HG03442 (cell line): ENCODE data around the gene ADARB1.

Experiments
- ATAC-seq: cut with Tn5 transposase; IDR thresholded peaks from one replicate; pipeline ENCODE4 v1.9.1; 2021; ENCODE audit warnings: mild to moderate bottlenecking, moderate library complexity; ENCODE audit not compliant: unreplicated experiment

ADARB1 gene

DNA sequence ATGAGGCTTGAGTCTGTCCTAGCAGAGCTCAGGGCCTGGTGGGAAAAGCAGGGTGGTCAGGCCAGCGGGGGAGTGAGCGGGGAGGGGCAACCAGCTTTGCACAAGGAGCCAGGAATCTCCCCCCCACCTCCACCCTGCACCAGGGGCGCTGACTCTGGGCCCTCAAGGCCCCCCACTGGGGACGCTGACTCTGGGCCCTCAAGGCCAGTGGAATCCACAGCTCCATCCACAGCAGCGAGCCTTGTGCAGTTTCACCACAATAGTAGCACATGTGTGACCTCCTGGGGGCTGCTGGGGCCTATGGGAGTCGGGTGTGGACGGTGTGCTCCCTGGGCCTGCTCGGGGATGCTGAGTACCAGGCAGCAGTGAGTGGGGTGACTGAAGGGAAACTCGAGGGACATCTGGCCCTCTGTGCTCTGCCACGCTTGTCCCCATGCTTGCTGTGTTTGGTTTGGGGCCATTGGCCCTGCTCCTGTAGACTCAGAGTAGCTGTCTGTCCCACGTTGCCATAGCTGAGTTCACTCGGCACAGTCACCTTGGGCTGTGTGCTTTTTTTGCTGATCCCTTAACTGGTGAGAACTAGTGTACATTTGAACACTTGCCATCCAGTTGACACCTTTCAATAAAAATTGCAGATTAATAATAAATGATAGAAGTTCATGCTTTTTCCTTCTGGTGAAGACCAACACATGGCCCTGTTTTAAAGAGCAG lies 89.2 kb downstream of the ADARB1 start:
- ATAC-seq = no peak

DNA sequence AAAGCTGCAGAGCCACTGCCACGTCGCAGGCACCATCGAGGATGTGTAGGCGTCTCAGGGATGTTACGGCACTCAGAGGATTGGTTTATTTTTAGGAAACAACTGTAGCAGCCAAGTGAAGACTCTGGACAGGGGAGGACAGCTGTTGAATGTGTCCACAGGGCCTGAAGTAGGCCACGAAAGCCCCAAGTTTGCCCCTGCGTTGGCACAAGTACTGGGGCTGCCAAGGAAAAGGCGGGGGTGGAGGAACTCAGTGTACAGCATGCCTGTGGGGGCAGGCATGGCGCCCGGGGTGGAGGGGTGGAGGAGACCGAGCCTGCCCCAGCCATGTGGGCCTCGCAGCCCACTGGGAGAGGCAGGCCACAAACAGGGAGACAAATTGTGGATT lies 89.7 kb downstream of the ADARB1 start:
- no peak for ATAC-seq

DNA sequence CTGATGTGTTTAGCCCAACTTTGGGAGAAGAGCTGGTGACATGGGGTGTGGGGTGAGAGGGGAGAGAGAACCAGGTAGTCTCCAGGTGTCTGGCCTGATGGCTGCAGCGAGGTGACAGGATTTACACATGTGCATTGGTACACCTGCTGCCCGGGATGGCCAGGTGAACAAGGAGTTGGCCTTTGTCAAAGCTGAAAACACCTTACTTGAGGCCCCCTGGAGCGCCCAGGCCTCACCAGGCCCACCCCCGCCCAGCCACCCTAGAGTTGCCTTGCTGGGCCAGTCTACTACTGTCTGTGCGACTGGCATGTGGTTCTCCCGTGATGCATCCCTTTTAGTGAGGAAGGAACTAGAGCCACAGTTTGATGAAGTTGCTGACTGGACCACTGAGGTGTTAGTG lies 90.5 kb downstream of the ADARB1 start:
- no peak for ATAC-seq

DNA sequence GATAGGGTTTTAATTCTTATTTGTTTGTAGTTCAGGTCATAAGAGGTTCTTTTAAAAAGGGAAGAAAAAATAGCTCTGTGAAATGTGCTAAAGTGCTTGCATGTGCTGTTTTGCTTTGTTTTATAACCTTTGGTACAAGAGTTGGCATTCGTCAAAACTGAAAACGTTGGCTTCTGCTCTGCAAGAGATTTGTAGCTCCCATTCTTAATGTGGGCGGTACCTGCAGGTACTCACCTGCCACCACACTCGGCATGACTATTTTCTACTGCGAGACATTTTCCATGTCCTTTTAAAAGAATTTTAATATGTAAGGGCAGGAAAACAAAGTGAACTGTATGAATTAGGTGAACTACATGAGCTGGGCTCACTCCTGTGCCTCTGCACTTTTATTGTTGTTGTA lies 92.6 kb downstream of the ADARB1 start:
- ATAC-seq = no peak

DNA sequence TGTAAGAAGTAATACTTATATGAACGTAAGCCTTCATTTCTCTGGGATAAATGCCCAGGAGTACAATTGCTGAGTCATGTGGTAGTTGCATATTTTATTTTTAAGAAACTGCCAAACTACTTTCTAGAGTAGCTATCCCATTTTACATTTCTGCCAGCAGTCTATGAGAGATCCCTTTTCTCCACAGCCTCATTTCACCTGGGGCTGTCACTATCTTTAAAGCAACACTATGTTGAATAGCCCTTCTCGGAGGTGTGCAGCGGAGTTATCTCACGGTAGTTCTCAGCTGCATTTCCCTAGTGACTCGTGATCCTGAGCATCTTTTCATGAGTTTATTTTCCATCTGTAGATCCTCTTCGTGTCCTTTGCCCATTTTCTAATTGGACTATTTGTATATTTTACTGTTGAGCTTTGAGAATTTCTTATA lies 93.4 kb downstream of the ADARB1 start:
- ATAC-seq = no peak

DNA sequence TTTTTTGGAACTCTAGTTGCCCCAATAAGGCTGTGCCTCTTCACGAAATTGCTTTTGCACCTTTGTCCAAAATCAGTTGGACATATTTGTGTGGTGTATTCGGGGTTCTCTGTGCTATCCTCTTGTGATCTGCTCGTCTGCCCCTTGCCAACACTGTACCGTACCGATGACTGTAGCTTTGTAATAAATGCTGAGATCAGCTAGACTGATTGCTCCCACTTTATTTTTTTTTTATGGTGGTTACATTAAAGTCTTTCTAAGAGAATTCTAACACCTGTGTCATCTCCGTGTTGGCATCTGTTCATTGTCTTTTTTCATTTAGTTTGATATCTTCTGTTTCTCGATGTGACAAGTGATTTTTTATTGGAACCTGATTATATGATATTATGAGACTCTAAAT lies 94.1 kb downstream of the ADARB1 start:
- ATAC-seq = no peak

DNA sequence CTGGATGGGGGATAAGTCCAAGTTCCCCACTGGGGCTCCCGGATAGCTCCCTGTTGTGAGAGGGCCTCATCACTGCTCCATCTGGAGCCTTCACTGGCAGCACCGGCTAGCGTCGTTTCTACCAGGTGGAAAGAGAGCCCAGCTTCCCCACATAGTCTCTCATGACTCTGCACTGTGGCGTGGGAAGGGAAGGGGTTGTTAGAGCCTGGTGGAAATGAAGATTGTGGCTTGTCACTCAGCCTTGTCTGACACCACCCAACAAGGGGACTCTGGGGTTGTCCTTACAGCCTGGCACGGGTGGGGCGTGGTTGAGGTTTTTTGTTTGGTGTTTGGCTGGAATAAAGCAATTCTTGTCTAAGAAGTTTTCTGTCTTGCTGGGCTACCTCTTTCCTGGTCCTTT lies 94.6 kb downstream of the ADARB1 start:
- no peak for ATAC-seq

DNA sequence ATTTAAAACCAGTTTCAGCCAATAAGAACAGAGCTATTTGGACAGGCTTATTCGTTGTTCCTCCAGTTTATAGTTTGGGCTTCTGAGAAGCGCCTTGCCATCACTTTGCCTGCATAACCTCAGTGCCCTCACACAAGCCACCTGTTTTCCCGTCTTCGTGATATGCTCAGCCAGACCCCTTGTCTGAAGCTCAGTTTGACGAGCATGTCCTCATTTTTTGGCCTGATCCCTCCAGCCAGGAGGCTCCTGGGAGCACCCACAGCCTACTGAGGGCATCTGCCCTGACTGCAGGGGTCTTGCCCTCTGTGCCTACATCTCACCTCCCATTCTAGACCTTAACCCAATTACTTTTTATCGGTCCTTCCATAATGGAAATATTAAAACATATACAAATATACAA lies 95.3 kb downstream of the ADARB1 start:
- ATAC-seq = no peak

DNA sequence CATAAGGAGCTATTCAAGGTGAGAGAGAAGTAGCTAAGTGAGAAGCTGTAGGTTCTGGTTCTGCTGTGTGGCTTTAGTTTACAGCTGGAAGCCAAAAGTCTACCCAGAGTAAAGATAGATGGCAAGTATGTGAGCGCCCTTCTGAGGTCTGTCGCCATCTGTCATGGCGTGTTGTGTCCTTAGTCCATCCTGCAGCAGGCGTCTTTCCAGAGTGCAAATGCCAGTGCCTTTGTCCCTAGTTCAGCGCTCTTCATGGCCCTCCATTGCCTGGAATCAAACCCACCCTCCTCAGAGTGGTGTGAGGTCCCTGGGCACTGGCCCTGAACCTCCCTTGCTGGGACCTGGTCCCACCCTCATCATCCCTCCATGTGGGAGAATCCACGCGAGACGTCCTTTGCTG lies 96.6 kb downstream of the ADARB1 start:
- ATAC-seq = no peak

DNA sequence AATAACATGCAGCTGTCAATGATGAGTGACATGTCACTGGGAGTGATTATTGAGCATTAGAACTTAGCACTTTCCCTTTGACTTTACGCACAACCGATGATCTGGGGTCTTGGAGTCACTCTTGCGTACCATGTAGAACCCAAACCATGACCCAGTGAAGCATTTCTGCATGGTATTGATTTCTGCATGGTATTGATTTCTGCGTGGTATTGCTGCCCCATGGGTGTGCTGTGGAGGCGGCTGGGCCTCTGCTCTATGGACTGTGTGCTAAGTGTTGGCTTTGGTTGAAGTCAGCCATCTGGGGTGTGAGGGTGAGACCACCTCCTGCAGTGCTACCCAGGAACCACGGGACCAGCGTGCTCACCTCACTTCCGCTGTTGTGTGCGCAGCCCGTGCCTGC lies 98.0 kb downstream of the ADARB1 start:
- no peak for ATAC-seq

DNA sequence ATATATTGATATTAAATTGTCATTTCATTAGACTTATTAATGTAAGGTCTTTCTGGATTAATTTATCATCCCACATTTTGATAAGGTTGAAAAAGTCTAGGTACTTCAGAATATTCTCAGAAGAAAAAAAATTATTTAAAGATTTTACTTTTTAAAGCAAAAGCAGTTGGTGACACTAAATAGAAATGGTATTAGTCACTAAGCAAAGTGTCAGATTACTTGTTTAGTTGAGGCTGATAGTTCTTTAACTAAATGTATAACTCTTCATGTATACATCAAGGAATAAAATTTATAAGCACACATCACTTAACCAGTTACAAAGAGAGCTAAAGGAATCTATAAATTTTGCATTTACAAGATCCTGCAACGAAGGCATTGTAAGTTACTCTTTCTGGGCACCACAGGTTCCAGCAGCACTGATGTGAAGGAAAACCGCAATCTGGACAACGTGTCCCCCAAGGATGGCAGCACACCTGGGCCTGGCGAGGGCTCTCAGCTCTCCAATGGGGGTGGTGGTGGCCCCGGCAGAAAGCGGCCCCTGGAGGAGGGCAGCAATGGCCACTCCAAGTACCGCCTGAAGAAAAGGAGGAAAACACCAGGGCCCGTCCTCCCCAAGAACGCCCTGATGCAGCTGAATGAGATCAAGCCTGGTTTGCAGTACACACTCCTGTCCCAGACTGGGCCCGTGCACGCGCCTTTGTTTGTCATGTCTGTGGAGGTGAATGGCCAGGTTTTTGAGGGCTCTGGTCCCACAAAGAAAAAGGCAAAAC lies 101.1 kb downstream of the ADARB1 start:
- ATAC-seq = no peak

DNA sequence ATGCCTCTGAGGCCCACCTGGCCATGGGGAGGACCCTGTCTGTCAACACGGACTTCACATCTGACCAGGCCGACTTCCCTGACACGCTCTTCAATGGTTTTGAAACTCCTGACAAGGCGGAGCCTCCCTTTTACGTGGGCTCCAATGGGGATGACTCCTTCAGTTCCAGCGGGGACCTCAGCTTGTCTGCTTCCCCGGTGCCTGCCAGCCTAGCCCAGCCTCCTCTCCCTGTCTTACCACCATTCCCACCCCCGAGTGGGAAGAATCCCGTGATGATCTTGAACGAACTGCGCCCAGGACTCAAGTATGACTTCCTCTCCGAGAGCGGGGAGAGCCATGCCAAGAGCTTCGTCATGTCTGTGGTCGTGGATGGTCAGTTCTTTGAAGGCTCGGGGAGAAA lies 101.8 kb downstream of the ADARB1 start:
- ATAC-seq = no peak

DNA sequence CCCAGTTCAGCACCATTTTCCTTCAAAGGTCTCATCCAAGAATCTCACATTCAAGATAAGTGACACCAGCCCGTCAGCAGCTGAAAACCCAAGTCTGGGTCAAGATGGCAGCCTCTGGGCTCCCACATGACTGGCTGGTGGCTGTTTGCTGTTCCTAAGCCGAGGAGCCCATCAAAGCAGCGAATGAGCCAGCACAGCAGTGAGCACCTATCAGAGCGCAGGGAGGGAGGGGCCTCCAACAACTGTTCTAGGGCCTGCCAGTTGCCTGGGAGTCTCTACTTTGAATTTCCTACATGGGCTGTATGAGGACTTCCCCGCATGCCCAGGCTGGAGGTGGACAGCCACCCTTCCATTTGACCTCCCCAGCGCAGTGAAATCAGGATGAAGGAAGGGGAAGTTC lies 102.7 kb downstream of the ADARB1 start:
- ATAC-seq = no peak

DNA sequence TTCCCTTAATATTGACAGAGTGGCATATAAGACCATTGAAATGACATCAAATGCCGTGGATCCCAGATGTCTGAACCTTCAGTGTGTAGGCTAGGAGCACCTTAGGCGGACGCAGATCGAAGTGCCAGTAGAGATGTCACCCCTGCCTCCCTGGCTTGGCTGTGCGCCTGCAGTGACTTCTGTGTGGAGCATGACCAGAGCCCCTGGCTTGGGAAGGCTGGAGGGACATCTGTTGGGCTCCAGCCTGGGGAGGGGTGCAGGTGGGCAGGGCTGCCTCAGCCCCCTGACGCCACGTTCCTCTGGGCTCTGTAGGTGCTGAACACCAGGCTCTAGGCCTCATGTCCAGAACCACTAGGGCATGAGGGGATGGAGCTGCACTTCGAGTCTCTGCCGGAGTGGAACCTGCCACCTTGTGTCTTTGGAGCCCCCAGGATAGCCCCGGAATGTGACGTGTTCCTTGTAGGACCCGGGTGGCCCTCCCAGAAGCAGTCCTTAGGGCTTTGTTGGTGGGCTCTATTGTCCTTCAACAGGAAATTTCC lies 103.8 kb downstream of the ADARB1 start:
- ATAC-seq = no peak

DNA sequence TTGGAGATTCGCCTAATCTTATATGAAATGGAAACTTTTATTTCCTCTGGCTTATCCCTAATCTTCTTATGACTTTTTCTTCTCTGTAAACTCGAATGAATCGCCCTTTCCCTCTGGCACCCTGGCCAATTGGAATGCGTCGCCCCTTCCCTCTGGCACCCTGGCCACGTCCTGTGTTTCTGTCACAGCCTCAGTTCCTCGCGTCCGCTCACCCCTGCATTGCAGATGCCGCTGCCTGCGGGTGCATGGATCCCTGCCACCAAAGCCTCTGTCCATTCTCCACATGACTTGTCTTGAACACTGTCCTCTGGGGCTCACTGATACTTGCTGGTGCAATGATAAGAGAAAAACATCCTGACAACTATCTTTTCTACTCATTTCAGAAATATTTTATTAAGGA lies 104.6 kb downstream of the ADARB1 start:
- no peak for ATAC-seq

DNA sequence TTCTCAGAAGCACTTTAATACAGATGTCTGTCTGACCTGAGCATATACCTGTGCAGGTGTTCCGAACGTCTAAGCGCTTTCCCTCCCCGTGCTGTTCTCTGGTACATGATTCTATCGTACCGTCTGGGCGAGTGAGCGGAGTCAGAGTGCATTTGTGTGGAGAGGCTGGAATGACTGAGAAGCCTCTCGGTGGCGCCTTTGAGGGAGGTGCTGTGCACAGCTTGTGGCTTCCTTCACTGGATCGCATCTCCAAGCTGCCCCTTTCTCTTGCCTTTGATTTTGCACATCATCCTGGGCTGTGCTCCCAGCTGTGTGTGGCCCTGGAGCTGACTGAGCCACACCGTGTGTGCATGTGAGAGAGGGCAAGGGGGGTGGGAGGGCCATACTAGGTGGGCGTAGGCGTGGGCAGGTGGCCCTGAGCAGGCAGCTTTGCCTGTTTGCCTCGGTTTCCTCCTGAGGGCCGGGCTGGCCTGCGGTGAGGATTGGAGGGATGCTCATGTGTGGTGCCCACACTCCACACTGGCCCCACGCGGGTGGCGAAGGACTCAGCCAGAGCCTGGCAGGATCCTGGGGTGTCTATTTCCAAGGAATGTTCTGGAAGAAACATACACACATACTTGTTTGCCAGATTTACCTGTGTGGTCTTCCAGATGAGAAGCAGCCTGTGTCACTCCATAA lies 105.3 kb downstream of the ADARB1 start:
- ATAC-seq = no peak

DNA sequence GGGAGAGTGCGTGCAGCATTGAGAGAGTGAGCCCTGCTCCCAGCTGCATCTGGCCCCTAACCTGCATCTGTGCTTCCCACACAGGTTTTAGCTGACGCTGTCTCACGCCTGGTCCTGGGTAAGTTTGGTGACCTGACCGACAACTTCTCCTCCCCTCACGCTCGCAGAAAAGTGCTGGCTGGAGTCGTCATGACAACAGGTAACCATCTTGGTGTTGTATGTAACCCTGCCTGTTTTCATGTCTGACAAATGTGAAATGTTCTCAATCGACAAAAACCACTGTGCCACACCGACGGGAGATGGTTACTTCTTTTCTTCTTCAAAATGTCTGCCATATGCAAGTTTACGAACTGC lies 105.8 kb downstream of the ADARB1 start:
- no peak for ATAC-seq

DNA sequence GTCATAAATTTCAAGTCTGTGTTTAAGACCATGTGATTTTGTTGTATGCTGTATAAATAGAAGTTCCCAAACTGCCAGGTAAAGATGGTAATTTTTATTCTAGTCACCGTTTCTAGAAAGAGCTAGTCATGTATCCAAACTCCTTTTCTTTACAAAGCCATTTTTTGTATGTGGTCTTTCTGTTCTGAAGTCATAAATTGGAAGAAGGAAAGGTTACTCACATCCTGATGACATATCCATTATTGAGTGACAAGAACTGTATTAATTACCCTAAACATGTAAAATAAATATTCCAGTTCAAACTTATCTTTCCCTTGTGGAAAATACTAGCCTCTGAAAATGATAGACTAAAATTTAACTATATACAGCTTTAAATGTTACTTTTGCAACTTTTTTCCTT lies 108.6 kb downstream of the ADARB1 start:
- no peak for ATAC-seq

DNA sequence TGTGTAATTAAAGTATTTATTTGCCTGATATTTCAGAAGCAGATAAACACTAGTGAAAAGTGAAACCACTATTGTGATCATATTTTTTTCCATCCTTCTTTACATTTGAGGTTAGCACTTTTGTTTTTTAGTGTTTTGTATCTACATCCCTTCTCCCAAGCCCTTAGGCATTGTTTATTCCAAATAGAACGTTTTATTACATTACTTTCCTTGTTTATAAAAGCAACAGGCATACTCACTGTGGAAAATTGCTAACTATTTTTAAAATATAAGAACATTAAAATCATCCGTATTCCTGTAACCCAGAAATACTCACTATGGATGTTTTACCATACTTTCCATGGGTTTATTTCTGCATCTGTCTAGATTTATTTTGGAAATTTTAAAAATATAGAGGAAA lies 109.5 kb downstream of the ADARB1 start:
- no peak for ATAC-seq

DNA sequence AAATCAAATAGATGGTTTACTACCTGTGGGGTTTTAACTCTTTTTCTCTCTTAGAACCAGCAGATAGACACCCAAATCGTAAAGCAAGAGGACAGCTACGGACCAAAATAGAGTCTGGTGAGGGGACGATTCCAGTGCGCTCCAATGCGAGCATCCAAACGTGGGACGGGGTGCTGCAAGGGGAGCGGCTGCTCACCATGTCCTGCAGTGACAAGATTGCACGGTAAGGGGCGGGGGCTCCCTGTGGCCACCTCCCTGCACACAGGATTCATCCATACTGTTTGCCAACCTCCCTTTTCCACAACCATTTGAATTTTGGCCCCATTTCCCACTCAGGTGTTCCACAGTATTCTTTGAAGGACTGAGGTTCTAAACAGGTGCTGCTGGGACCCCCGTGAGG lies 110.5 kb downstream of the ADARB1 start:
- no peak for ATAC-seq

DNA sequence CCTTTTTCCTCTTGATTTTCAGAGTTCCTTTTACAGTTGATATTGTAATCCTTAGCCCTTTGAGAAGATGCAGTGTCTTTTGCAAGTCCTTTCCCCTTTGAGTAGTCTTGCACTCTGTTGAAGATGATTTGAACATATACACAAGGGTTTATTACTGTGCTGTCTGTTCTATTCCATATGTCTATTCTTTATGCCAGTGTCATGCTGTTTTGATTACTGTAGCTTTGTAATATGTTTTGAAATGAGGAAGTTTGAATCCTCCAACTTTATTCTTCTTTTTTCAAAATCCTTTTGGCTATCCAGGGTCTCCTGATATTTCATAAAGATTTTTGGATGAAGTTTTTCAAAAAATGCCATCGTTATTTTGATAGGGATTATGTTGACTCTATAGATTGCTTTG lies 112.3 kb downstream of the ADARB1 start:
- ATAC-seq = no peak

DNA sequence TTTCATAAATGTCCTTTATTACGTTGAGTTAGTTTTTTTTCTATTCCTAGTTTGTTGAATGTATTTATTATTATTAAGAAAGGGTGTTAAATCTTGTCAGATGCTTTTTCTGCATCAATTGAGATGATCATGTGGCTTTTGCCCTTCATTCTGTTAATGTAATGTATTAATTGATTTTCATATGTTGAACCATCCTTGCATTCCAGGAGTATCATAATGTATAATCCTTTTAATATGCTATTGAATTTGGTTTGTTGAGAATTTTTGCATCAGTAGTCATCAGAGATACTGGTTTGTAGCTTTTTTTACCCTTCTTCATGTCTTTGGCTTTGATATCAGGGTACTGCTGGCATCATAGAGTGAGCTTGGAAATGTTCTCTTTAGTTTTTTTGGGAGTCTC lies 113.3 kb downstream of the ADARB1 start:
- no peak for ATAC-seq
